ENCODE data around the gene BFSP1.

GRCh38 chr20:17502105-17502504 lies 29.1 kb downstream of the BFSP1 start:
- TF ChIP-seq POLR2A (IDR thresholded peaks at IDR 0.05): no peak
- TF ChIP-seq CTCF (IDR thresholded peaks at IDR 0.05 in 4 of 5, conservative IDR thresholded peaks at IDR 0.05 in 1 of 5): no peak
